ENCODE data around the gene PHLDB2. TPM values are rescaled to one million over a fixed set of nuclear protein-coding genes. Genes with fewer than 3 reads are reported as not detected.

PHLDB2 gene
- total and polyA plus RNA-seq, 2 of the 4 experiments (the other 2 are of a cell fraction): 10.6 to 28.7 TPM

DNA sequence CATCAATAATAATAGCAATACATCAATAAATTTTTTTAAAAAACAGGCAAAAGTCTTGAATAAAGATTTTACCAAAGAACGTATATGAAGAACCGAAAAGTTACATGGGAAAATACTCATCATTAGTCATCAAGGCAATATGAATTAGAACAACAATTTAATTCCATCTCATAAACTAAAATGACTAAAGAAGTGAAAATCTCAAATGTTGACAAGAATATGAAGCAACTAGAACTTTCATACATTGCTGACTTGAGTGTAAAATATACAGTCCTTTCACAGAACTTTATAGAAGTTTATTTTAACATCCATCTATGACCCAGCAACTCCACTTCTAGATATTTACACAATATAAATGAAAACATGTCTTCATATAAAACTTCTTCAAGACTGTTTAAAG is 84.5 kb downstream of the PHLDB2 start:
- no peak overlapping the region for H3K27ac ChIP-seq (ENCODE audit: insufficient read depth, low read length)
- dilution Hi-C loops (cut with HindIII; ENCODE audit: low sequenced_read_pairs, unreplicated experiment): no loop called here
- peaks cover 8% of the 10 kb centered on the region for H3K36me3 ChIP-seq (ENCODE audit: control insufficient read depth, insufficient read depth, low read length)

More for the DNA sequence above, 84.5 kb downstream of the PHLDB2 start:
- Histone ChIP-seq H4K5ac (ENCODE audit: low read depth, low read length) (no peak overlapping the region), H4K91ac (ENCODE audit: insufficient read depth, low read depth, low read length) (no peak overlapping the region), H2AFZ (replicated peaks; ENCODE audit: low read length, poor library complexity) (no peak overlapping the region), H4K8ac (ENCODE audit: low read depth in 2 of 2, low read length in 2 of 2) (no peak overlapping the region), H2AK5ac (ENCODE audit: low read depth, low read length) (no peak overlapping the region), H3K9ac (ENCODE audit: low read depth, low read length) (no peak overlapping the region), H2AK9ac (replicated peaks; ENCODE audit: low read depth, low read length, poor library complexity) (no peak overlapping the region), H3K14ac (replicated peaks; ENCODE audit: low read depth, low read length) (no peak overlapping the region), H3K4me3 (ENCODE audit: insufficient read depth, low read depth, low read length) (no peak overlapping the region), H2BK120ac (ENCODE audit: low read depth, low read length) (no peak overlapping the region), H2BK15ac (ENCODE audit: low read depth, low read length) (no peak overlapping the region), H3K9me1 (ENCODE audit: insufficient read depth, low read length) (peaks cover 4% of the 10 kb centered on the region; the same call in 1 of the 2 replicates), H3K56ac (ENCODE audit: extremely low read depth, insufficient read depth, low read length) (no peak overlapping the region), H3K79me1 (ENCODE audit: low read depth in 1 of 2, low read length in 2 of 2) (no peaks in the 10 kb centered on the region), H4K20me1 (ENCODE audit: insufficient read depth, low read length) (no peaks in the 10 kb centered on the region), H2BK20ac (ENCODE audit: low read depth, low read length) (no peak overlapping the region), H2BK5ac (ENCODE audit: low read depth, low read length, poor library complexity, severe bottlenecking) (peak overlapping the region; percentile 58), H3K4ac (ENCODE audit: low read depth, low read length) (no peak overlapping the region), H3K23ac (ENCODE audit: low read depth, low read length) (no peak overlapping the region), H3K27me3 (ENCODE audit: control insufficient read depth, insufficient read depth, low read length) (no peaks in the 10 kb centered on the region), H3K4me2 (ENCODE audit: low read depth, low read length) (no peak overlapping the region), H3K4me1 (ENCODE audit: control insufficient read depth, insufficient read depth, low read length) (peaks cover 7% of the 10 kb centered on the region; the same call in 1 of the 2 replicates), H3K9me3 (ENCODE audit: control insufficient read depth, insufficient read depth, low read length) (no peaks in the 10 kb centered on the region), H3K18ac (ENCODE audit: low read depth, low read length) (no peak overlapping the region)
- TF ChIP-seq RFX5 (IDR thresholded peaks at IDR 0.05; ENCODE audit: low read depth, low read length) (no peak), CEBPB (IDR thresholded peaks at IDR 0.05; ENCODE audit: low read depth, low read length) (peak; percentile 56; the same call in 1 of the 2 replicates)
- ChIA-PET POLR2A (ENCODE audit: unreplicated experiment) (no interaction called here), CTCF (no interaction called here)
- peak; percentile 47 for DNase-seq
- in situ Hi-C loops (cut with MboI; ENCODE audit: low sequenced_read_pairs) (no loop called here), intact Hi-C loops (cut with micrococcal nuclease) (no loop called here)
- peak; percentile 66 for ATAC-seq (ENCODE audit: low read depth)
- no CpG with 5 or more reads among the region's 2 CpGs for WGBS, 2 experiments (ENCODE audit: extremely low coverage in 2 of 2, insufficient read length in 1 of 2)
- no TSS peak for BruUV-seq (replicated peaks)

Measured in IMR-90 (cell line).